SKM-1 (cell line): ENCODE results near the gene SYT9.
"Not testable (repeated sequence)": the region's sequence is repeated elsewhere in the genome, so short reads cannot be mapped to it uniquely, and the experiment has no call there.

ENCODE experiments used
- DNase-seq: peaks from one replicate; lab custom pipeline; 2025; ENCODE audit not compliant: unreplicated experiment; lab: John Stamatoyannopoulos, UW

SYT9 gene

GRCh38 chr11:7332962-7333361, 81.3 kb downstream of the SYT9 start:
- DNase-seq: no peak

- not testable (repeated sequence) for DNase-seq
These were observed 83.7 kb downstream of the SYT9 start for GRCh38 chr11:7335442-7335841.

- DNase-seq: no peak
These were observed 89.8 kb downstream of the SYT9 start for GRCh38 chr11:7341551-7341950.

GRCh38 chr11:7347611-7348431, 96.1 kb downstream of the SYT9 start:
- no peak for DNase-seq

GRCh38 chr11:7348432-7349304, 97.0 kb downstream of the SYT9 start:
- DNase-seq: no peak

- DNase-seq: no peak
These were observed 99.5 kb downstream of the SYT9 start for GRCh38 chr11:7351228-7351627.

- peak; percentile 52 for DNase-seq
These were observed 101.4 kb downstream of the SYT9 start for GRCh38 chr11:7353100-7353499.

- DNase-seq: no peak
These were observed 113.0 kb downstream of the SYT9 start for GRCh38 chr11:7364660-7365059.

- DNase-seq: no peak
These were observed 116.1 kb downstream of the SYT9 start for GRCh38 chr11:7367803-7368202.

GRCh38 chr11:7376386-7376785, 124.7 kb downstream of the SYT9 start:
- no peak for DNase-seq

- no peak for DNase-seq
These were observed 130.2 kb downstream of the SYT9 start for GRCh38 chr11:7381937-7382336.

GRCh38 chr11:7383406-7383805, 131.7 kb downstream of the SYT9 start:
- DNase-seq: no peak

GRCh38 chr11:7384691-7385090, 133.0 kb downstream of the SYT9 start:
- no peak for DNase-seq

- no peak for DNase-seq
These were observed 133.8 kb downstream of the SYT9 start for GRCh38 chr11:7385532-7385931.

- DNase-seq: peak; percentile 12
These were observed 162.5 kb downstream of the SYT9 start for GRCh38 chr11:7413961-7414915.

- no peak for DNase-seq
These were observed 163.5 kb downstream of the SYT9 start for GRCh38 chr11:7414973-7415817.

GRCh38 chr11:7416080-7416479, 164.4 kb downstream of the SYT9 start:
- no peak for DNase-seq

- no peak for DNase-seq
These were observed 165.6 kb downstream of the SYT9 start for GRCh38 chr11:7417328-7417727.

GRCh38 chr11:7418061-7418460, 166.4 kb downstream of the SYT9 start:
- DNase-seq: no peak

- DNase-seq: no peak
These were observed 167.2 kb downstream of the SYT9 start for GRCh38 chr11:7418906-7419305.
